ENCODE measurements around the gene KRT5. TPM values are rescaled to one million over a fixed set of nuclear protein-coding genes. Genes with fewer than 3 reads are reported as not detected.

The KRT5 gene
- total and polyA plus RNA-seq, 4 donors: 15.8 to 49.4 (median 33.7) TPM

GRCh38 chr12:52558781-52559445, 38.7 kb upstream of the KRT5 start:
- WGBS, 2 donors: 73 to 77% methylated on average over 8 of the region's 8 CpGs
- H3K9ac ChIP-seq (ENCODE audit: insufficient read depth in 1 of 2, low read length in 2 of 2): no peak overlapping the region
- ATAC-seq (ENCODE audit: insufficient read depth, low FRiP score) (no peak), DNase-seq (no peak)
- TF ChIP-seq, protein P1, sequence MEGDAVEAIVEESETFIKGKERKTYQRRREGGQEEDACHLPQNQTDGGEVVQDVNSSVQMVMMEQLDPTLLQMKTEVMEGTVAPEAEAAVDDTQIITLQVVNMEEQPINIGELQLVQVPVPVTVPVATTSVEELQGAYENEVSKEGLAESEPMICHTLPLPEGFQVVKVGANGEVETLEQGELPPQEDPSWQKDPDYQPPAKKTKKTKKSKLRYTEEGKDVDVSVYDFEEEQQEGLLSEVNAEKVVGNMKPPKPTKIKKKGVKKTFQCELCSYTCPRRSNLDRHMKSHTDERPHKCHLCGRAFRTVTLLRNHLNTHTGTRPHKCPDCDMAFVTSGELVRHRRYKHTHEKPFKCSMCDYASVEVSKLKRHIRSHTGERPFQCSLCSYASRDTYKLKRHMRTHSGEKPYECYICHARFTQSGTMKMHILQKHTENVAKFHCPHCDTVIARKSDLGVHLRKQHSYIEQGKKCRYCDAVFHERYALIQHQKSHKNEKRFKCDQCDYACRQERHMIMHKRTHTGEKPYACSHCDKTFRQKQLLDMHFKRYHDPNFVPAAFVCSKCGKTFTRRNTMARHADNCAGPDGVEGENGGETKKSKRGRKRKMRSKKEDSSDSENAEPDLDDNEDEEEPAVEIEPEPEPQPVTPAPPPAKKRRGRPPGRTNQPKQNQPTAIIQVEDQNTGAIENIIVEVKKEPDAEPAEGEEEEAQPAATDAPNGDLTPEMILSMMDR (IDR thresholded peaks at IDR 0.05; ENCODE audit: control extremely low read depth, extremely low read depth): no peak
- no peaks in the 10 kb centered on the region for H3K9me3 ChIP-seq (ENCODE audit: control insufficient read depth in 4 of 4, insufficient read depth in 3 of 4, low read length in 3 of 4)
- no peaks in the 10 kb centered on the region for H3K36me3 ChIP-seq (ENCODE audit: control insufficient read depth in 4 of 4, insufficient read depth in 4 of 4, low read length in 4 of 4)
- H3K27ac ChIP-seq (ENCODE audit: low read depth in 1 of 2, low read length in 1 of 2): no peak overlapping the region
- H3K4me1 ChIP-seq (ENCODE audit: control insufficient read depth in 5 of 5, insufficient read depth in 5 of 5, low read length in 5 of 5): no peaks in the 10 kb centered on the region
- H3K4me3 ChIP-seq: no peak overlapping the region
- peaks cover 0 to 15% (median 0%) of the 10 kb centered on the region in 3 donors for H3K27me3 ChIP-seq (ENCODE audit: control insufficient read depth in 3 of 3, insufficient read depth in 3 of 3, low read length in 2 of 3)

GRCh38 chr12:52557476-52557875, 37.3 kb upstream of the KRT5 start:
- peaks cover 0 to 12% (median 0%) of the 10 kb centered on the region in 3 donors for H3K27me3 ChIP-seq (ENCODE audit: control insufficient read depth in 3 of 3, insufficient read depth in 3 of 3, low read length in 2 of 3)
- H3K9me3 ChIP-seq (ENCODE audit: control insufficient read depth in 4 of 4, insufficient read depth in 3 of 4, low read length in 3 of 4): no peaks in the 10 kb centered on the region
- H3K9ac ChIP-seq (ENCODE audit: insufficient read depth in 1 of 2, low read length in 2 of 2): no peak overlapping the region
- no peak overlapping the region for H3K4me3 ChIP-seq
- TF ChIP-seq, protein P1 (IDR thresholded peaks at IDR 0.05; ENCODE audit: control extremely low read depth, extremely low read depth): no peak
- DNase-seq: no peak
- H3K36me3 ChIP-seq (ENCODE audit: control insufficient read depth in 4 of 4, insufficient read depth in 4 of 4, low read length in 4 of 4): no peaks in the 10 kb centered on the region
- ATAC-seq (ENCODE audit: insufficient read depth, low FRiP score): no peak
- H3K4me1 ChIP-seq (ENCODE audit: control insufficient read depth in 5 of 5, insufficient read depth in 5 of 5, low read length in 5 of 5): no peaks in the 10 kb centered on the region
- 63% methylated on average over 2 of the region's 2 CpGs for whole genome bisulfite sequencing, 2 donors
- no peak overlapping the region for H3K27ac ChIP-seq (ENCODE audit: low read depth in 1 of 2, low read length in 1 of 2)

GRCh38 chr12:52555577-52555976, 35.4 kb upstream of the KRT5 start:
- Histone ChIP-seq H3K27me3 (ENCODE audit: control insufficient read depth in 3 of 3, insufficient read depth in 3 of 3, low read length in 2 of 3) (peaks cover 0 to 3% (median 0%) of the 10 kb centered on the region in 3 donors), H3K36me3 (ENCODE audit: control insufficient read depth in 4 of 4, insufficient read depth in 4 of 4, low read length in 4 of 4) (no peaks in the 10 kb centered on the region), H3K27ac (ENCODE audit: low read depth in 1 of 2, low read length in 1 of 2) (no peak overlapping the region), H3K9ac (ENCODE audit: insufficient read depth in 1 of 2, low read length in 2 of 2) (no peak overlapping the region), H3K4me3 (no peak overlapping the region), H3K4me1 (ENCODE audit: control insufficient read depth in 5 of 5, insufficient read depth in 5 of 5, low read length in 5 of 5) (peaks cover 0 to 13% (median 7%) of the 10 kb centered on the region in 5 donors), H3K9me3 (ENCODE audit: control insufficient read depth in 4 of 4, insufficient read depth in 3 of 4, low read length in 3 of 4) (no peaks in the 10 kb centered on the region)
- 70 to 84% methylated on average over 6 of the region's 6 CpGs for WGBS, 2 donors
- DNase-seq (no peak), ATAC-seq (ENCODE audit: insufficient read depth, low FRiP score) (no peak)
- TF ChIP-seq, protein P1 (IDR thresholded peaks at IDR 0.05; ENCODE audit: control extremely low read depth, extremely low read depth): no peak

All from lung (tissue), 12 donors.